K562 (cell line): Measurements from ENCODE around the gene SCAP. TPM values are rescaled to one million over a fixed set of nuclear protein-coding genes. Genes with fewer than 3 reads are reported as not detected.
A peak's percentile ranks its signal among the peaks of the same experiment; 100 is the strongest.

Experiments
- DPF2 ChIP-seq: fragments of 450-650 bp; IDR thresholded peaks from 2 replicates; pipeline ENCODE4 v1.6.1; 2016
- HLTF ChIP-seq: fragments of 450-650 bp; IDR thresholded peaks from 2 replicates; pipeline ENCODE4 v1.6.1; 2016
- MCM3 ChIP-seq: fragments of 450-650 bp; IDR thresholded peaks from 2 replicates; pipeline ENCODE4 v1.6.1; 2016
- MED1 ChIP-seq: sonication (generic); formaldehyde crosslinking; IDR thresholded peaks from 2 replicates; pipeline ENCODE4 v1.8.1; 2023; ENCODE audit warnings: missing genetic modification reagents, borderline replicate concordance
- NEUROD1 ChIP-seq: fragments of 150-350 bp; IDR thresholded peaks from 2 replicates; pipeline ENCODE4 v1.6.1; 2014; ENCODE audit warnings: borderline replicate concordance, low read length, low read depth; ENCODE audit not compliant: partially characterized antibody
- RBFOX2 ChIP-seq: fragments of 200-400 bp; formaldehyde crosslinking; IDR thresholded peaks from 2 replicates; pipeline ENCODE4 v1.6.1; 2017; ENCODE audit warnings: low read depth, mild to moderate bottlenecking, low read length, moderate library complexity
- U2AF1 ChIP-seq: fragments of 200-400 bp; formaldehyde crosslinking; optimal IDR thresholded peaks from 2 replicates; pipeline ENCODE3; 2017; ENCODE audit warnings: mild to moderate bottlenecking, low read depth, low read length, moderate library complexity
- ZNF146 ChIP-seq: IDR thresholded peaks from one replicate; pipeline ENCODE4 v1.6.1; 2018; ENCODE audit warnings: missing compliant biosample characterization; ENCODE audit not compliant: unreplicated experiment
- ZNF717 ChIP-seq: fragments of 250-450 bp; sonication (Bioruptor Pico); IDR thresholded peaks from 2 replicates; pipeline ENCODE4 v1.5.0; 2021
- polyA plus RNA-seq, 8 experiments: library from polyadenylated mRNA; depleted of rRNA in 4 of 8; stranded (reverse) in 5 of 8; unstranded in 3 of 8; fragments of >200 nt; fragmentation: Nextera tagmentation in 2 of 8; fragmentation: Illumina TruSeq in 1 of 8; extraction: Ambion mirVana in 2 of 8; extraction: Trizol in 1 of 8; gene quantifications; 2 replicates each; pipeline versions ENCODE4 v1.2.1 to v1.2.3, GENCODE V29; 2011 to 2014; ENCODE audit warnings: inconsistent platforms in 1 of 8, missing spikeins in 1 of 8
- total RNA-seq, 7 experiments: library from RNA; depleted of rRNA in 6 of 7; stranded (reverse); fragments of >200 nt in 6 of 7; fragmentation: Illumina TruSeq in 2 of 7; extraction: Trizol in 2 of 7; gene quantifications; 2 replicates each; pipeline versions ENCODE4 v1.2.1 to v1.2.3, GENCODE V29; 2011 to 2021; ENCODE audit warnings: low replicate concordance in 1 of 7
- TF ChIP-seq, protein P1 (sequence below): fragments of 450-650 bp; IDR thresholded peaks from 2 replicates; pipeline ENCODE4 v1.6.1; 2017; ENCODE audit warnings: antibody characterized with exemption
- TF ChIP-seq, protein P2 (sequence below), 2 experiments: fragments of 450-650 bp; IDR thresholded peaks; 2 replicates each; pipeline ENCODE4 v1.6.1; 2016
- TF ChIP-seq, protein P3 (sequence below): fragments of 450-650 bp; IDR thresholded peaks from 2 replicates; pipeline ENCODE4 v1.7.1; 2018; ENCODE audit warnings: mild to moderate bottlenecking, low read depth; ENCODE audit not compliant: partially characterized antibody
- TF ChIP-seq, protein P4 (sequence below): fragments of 250-450 bp; sonication (Bioruptor Pico); IDR thresholded peaks from 2 replicates; pipeline ENCODE4 v1.5.0; 2021
- TF ChIP-seq, protein P5 (sequence below): sonication (generic); formaldehyde crosslinking; IDR thresholded peaks from 2 replicates; pipeline ENCODE4 v1.8.0; 2022; ENCODE audit warnings: mild to moderate bottlenecking, missing genetic modification reagents
- TF ChIP-seq, protein P6 (sequence below): sonication (generic); formaldehyde crosslinking; IDR thresholded peaks from 2 replicates; pipeline ENCODE4 v1.5.0; 2020; ENCODE audit warnings: missing genetic modification reagents

SCAP gene
- total and polyA plus RNA-seq, 9 of the 15 experiments (the other 6 are each of a cell fraction or from before 2014, with no cell fraction given), result 2.6 to 104 (median 37.8) TPM

DNA sequence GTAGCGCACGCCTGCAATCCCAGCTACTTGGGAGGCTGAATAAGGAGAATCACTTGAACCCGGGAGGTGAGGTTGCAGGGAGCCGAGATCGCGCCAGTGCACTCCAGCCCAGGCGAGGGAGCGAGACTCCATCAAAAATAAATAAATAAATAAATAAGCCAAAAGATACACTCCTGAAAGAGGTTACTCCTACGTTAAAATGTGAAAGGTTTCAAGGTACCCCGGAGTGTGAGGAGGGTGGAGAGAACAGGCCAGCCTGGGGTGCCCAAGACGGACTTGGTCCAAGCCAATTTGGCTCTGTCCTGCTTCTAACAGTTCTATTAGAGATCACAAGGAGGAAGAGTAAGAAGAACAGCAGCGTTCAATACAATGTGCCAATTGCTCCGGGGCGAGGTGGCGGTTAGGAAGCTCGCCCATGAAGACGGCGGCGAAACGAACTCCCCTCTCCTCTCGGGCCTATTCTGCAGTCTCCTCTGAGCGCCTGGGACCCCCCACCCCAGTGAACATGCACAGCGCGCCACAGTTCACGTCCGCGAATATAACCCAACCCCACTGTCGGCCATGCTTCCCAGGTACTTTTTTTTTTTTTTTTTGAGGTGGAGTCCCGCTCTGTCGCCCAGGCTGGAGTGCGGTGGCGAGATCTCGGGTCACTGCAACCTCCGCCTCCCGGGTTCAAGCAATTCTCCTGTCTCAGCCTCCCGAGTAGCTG, 36.8 kb upstream of the SCAP start (continued):
- TF ChIP-seq, protein P1, sequence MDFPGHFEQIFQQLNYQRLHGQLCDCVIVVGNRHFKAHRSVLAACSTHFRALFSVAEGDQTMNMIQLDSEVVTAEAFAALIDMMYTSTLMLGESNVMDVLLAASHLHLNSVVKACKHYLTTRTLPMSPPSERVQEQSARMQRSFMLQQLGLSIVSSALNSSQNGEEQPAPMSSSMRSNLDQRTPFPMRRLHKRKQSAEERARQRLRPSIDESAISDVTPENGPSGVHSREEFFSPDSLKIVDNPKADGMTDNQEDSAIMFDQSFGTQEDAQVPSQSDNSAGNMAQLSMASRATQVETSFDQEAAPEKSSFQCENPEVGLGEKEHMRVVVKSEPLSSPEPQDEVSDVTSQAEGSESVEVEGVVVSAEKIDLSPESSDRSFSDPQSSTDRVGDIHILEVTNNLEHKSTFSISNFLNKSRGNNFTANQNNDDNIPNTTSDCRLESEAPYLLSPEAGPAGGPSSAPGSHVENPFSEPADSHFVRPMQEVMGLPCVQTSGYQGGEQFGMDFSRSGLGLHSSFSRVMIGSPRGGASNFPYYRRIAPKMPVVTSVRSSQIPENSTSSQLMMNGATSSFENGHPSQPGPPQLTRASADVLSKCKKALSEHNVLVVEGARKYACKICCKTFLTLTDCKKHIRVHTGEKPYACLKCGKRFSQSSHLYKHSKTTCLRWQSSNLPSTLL, result 0 out of 2 replicates have a peak, but pooled peaks have one; percentile 51
- TF ChIP-seq NEUROD1 (no peak), ZNF717 (CRISPR knock-in tag) (no peak), ZNF146 (CRISPR knock-in tag) (no peak), DPF2 (no peak), U2AF1 (no peak), MCM3 (no peak), MED1 (CRISPR knock-in tag) (no peak), RBFOX2 (no peak), HLTF (peak; percentile 70; the same call in 1 of the 2 replicates)
- TF ChIP-seq, protein P2, sequence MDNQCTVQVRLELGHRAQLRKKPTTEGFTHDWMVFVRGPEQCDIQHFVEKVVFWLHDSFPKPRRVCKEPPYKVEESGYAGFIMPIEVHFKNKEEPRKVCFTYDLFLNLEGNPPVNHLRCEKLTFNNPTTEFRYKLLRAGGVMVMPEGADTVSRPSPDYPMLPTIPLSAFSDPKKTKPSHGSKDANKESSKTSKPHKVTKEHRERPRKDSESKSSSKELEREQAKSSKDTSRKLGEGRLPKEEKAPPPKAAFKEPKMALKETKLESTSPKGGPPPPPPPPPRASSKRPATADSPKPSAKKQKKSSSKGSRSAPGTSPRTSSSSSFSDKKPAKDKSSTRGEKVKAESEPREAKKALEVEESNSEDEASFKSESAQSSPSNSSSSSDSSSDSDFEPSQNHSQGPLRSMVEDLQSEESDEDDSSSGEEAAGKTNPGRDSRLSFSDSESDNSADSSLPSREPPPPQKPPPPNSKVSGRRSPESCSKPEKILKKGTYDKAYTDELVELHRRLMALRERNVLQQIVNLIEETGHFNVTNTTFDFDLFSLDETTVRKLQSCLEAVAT (IDR thresholded peaks at IDR 0.05), result peak; percentile 56 to 82; a peak in 3 of 4 replicates
- TF ChIP-seq, protein P3, sequence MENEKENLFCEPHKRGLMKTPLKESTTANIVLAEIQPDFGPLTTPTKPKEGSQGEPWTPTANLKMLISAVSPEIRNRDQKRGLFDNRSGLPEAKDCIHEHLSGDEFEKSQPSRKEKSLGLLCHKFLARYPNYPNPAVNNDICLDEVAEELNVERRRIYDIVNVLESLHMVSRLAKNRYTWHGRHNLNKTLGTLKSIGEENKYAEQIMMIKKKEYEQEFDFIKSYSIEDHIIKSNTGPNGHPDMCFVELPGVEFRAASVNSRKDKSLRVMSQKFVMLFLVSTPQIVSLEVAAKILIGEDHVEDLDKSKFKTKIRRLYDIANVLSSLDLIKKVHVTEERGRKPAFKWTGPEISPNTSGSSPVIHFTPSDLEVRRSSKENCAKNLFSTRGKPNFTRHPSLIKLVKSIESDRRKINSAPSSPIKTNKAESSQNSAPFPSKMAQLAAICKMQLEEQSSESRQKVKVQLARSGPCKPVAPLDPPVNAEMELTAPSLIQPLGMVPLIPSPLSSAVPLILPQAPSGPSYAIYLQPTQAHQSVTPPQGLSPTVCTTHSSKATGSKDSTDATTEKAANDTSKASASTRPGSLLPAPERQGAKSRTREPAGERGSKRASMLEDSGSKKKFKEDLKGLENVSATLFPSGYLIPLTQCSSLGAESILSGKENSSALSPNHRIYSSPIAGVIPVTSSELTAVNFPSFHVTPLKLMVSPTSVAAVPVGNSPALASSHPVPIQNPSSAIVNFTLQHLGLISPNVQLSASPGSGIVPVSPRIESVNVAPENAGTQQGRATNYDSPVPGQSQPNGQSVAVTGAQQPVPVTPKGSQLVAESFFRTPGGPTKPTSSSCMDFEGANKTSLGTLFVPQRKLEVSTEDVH, result no peak
- TF ChIP-seq, protein P4, sequence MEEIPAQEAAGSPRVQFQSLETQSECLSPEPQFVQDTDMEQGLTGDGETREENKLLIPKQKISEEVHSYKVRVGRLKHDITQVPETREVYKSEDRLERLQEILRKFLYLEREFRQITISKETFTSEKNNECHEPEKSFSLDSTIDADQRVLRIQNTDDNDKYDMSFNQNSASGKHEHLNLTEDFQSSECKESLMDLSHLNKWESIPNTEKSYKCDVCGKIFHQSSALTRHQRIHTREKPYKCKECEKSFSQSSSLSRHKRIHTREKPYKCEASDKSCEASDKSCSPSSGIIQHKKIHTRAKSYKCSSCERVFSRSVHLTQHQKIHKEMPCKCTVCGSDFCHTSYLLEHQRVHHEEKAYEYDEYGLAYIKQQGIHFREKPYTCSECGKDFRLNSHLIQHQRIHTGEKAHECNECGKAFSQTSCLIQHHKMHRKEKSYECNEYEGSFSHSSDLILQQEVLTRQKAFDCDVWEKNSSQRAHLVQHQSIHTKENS (CRISPR knock-in tag), result no peak
- TF ChIP-seq, protein P5, sequence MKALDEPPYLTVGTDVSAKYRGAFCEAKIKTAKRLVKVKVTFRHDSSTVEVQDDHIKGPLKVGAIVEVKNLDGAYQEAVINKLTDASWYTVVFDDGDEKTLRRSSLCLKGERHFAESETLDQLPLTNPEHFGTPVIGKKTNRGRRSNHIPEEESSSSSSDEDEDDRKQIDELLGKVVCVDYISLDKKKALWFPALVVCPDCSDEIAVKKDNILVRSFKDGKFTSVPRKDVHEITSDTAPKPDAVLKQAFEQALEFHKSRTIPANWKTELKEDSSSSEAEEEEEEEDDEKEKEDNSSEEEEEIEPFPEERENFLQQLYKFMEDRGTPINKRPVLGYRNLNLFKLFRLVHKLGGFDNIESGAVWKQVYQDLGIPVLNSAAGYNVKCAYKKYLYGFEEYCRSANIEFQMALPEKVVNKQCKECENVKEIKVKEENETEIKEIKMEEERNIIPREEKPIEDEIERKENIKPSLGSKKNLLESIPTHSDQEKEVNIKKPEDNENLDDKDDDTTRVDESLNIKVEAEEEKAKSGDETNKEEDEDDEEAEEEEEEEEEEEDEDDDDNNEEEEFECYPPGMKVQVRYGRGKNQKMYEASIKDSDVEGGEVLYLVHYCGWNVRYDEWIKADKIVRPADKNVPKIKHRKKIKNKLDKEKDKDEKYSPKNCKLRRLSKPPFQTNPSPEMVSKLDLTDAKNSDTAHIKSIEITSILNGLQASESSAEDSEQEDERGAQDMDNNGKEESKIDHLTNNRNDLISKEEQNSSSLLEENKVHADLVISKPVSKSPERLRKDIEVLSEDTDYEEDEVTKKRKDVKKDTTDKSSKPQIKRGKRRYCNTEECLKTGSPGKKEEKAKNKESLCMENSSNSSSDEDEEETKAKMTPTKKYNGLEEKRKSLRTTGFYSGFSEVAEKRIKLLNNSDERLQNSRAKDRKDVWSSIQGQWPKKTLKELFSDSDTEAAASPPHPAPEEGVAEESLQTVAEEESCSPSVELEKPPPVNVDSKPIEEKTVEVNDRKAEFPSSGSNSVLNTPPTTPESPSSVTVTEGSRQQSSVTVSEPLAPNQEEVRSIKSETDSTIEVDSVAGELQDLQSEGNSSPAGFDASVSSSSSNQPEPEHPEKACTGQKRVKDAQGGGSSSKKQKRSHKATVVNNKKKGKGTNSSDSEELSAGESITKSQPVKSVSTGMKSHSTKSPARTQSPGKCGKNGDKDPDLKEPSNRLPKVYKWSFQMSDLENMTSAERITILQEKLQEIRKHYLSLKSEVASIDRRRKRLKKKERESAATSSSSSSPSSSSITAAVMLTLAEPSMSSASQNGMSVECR, result 0 out of 2 replicates have a peak, but pooled peaks have one; percentile 55
- TF ChIP-seq, protein P6, sequence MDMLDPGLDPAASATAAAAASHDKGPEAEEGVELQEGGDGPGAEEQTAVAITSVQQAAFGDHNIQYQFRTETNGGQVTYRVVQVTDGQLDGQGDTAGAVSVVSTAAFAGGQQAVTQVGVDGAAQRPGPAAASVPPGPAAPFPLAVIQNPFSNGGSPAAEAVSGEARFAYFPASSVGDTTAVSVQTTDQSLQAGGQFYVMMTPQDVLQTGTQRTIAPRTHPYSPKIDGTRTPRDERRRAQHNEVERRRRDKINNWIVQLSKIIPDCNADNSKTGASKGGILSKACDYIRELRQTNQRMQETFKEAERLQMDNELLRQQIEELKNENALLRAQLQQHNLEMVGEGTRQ (CRISPR knock-in tag), result no peak
